GM23338 (cell line): ENCODE measurements around the gene CD63. TPM values are rescaled to one million over a fixed set of nuclear protein-coding genes. Genes with fewer than 3 reads are reported as not detected.
A peak's percentile ranks its signal among the peaks of the same experiment; 100 is the strongest.

Source experiments
- ATAC-seq: fragments of 200-7000 bp; cut with Tn5 transposase; 3 replicates; pipeline ENCODE4 v1.9.1; 2020
- DNase-seq: peaks from one replicate; pipeline ENCODE4 v3.0.0-alpha.2; 2015; ENCODE audit warnings: low spot score
- H2AFZ ChIP-seq: fragments of 200-600 bp; sonication (generic); 2 replicates; pipeline ENCODE4 v1.8.0; 2016; ENCODE audit warnings: antibody characterized with exemption, mild to moderate bottlenecking, moderate library complexity
- H3F3A ChIP-seq: fragments of 200-600 bp; sonication (generic); replicated peaks from 2 replicates; pipeline ENCODE4 v1.8.0; 2017; ENCODE audit warnings: antibody characterized with exemption, mixed run types, low read depth
- H3K27ac ChIP-seq: fragments of 200-600 bp; sonication (generic); 2 replicates; pipeline ENCODE4 v1.6.1; 2016; ENCODE audit warnings: low read depth
- H3K27me3 ChIP-seq: fragments of 200-600 bp; sonication (generic); 2 replicates; pipeline ENCODE4 v1.8.0; 2016; ENCODE audit warnings: mild to moderate bottlenecking, mixed run types, moderate library complexity; ENCODE audit not compliant: insufficient read depth
- H3K36me3 ChIP-seq: fragments of 200-600 bp; sonication (generic); 2 replicates; pipeline ENCODE4 v1.8.0; 2016; ENCODE audit warnings: mild to moderate bottlenecking; ENCODE audit not compliant: insufficient read depth
- H3K4me1 ChIP-seq: fragments of 200-600 bp; sonication (generic); 2 replicates; pipeline ENCODE4 v1.8.0; 2016; ENCODE audit warnings: mild to moderate bottlenecking, moderate library complexity; ENCODE audit not compliant: insufficient read depth
- H3K4me2 ChIP-seq: fragments of 200-600 bp; sonication (generic); 2 replicates; pipeline ENCODE4 v1.7.1; 2017; ENCODE audit warnings: mixed run types
- H3K4me3 ChIP-seq: fragments of 200-600 bp; sonication (generic); 2 replicates; pipeline ENCODE4 v1.6.1; 2016; ENCODE audit warnings: mixed run types
- H3K79me2 ChIP-seq: fragments of 200-600 bp; sonication (generic); replicated peaks from 2 replicates; pipeline ENCODE4 v1.8.0; 2017; ENCODE audit warnings: mild to moderate bottlenecking; ENCODE audit not compliant: insufficient read depth
- H3K9me2 ChIP-seq: fragments of 200-600 bp; sonication (generic); 2 replicates; pipeline ENCODE4 v1.8.0; 2017; ENCODE audit not compliant: insufficient read depth
- H4K20me1 ChIP-seq: fragments of 200-600 bp; sonication (generic); replicated peaks from 2 replicates; pipeline ENCODE4 v1.8.0; 2017; ENCODE audit warnings: mild to moderate bottlenecking; ENCODE audit not compliant: insufficient read depth
- H3K27ac Mint-ChIP-seq: 2 replicates; pipeline ENCODE4 v1.8.0; 2020; ENCODE audit warnings: inconsistent platforms, mild to moderate bottlenecking, moderate library complexity, mixed read lengths
- H3K27me3 Mint-ChIP-seq: 3 replicates; pipeline ENCODE4 v1.8.0; 2022; ENCODE audit warnings: low read depth, mild to moderate bottlenecking, moderate library complexity, mixed read lengths, inconsistent platforms; ENCODE audit not compliant: insufficient read depth, poor library complexity
- H3K36me3 Mint-ChIP-seq: 3 replicates; pipeline ENCODE4 v1.8.0; 2021; ENCODE audit warnings: low read depth, mild to moderate bottlenecking, inconsistent platforms, moderate library complexity, mixed read lengths
- H3K4me1 Mint-ChIP-seq: 3 replicates; pipeline ENCODE4 v1.8.0; 2020; ENCODE audit warnings: mild to moderate bottlenecking, inconsistent platforms, mixed read lengths
- H3K4me3 Mint-ChIP-seq: 3 replicates; pipeline ENCODE4 v1.8.0; 2021; ENCODE audit warnings: moderate library complexity, mild to moderate bottlenecking, inconsistent platforms, mixed read lengths
- H3K9me3 Mint-ChIP-seq: 3 replicates; pipeline ENCODE4 v1.8.0; 2020; ENCODE audit warnings: moderate library complexity, mild to moderate bottlenecking, inconsistent platforms, mixed read lengths
- CREB1 ChIP-seq: fragments of 250-450 bp; sonication (Bioruptor Pico); IDR thresholded peaks from 2 replicates; pipeline ENCODE4 v1.5.0; 2020; ENCODE audit warnings: low read depth, mild to moderate bottlenecking, moderate library complexity
- CTCF ChIP-seq, 2 experiments: fragments of 200-600 bp in 1 of 2; sonication (generic) in 1 of 2; conservative IDR thresholded peaks; 2 replicates each; pipeline versions ENCODE4 v1.5.1 to v1.6.1; 2016 to 2017; ENCODE audit warnings: antibody characterized with exemption in 2 of 2, low read depth in 2 of 2, mild to moderate bottlenecking in 2 of 2, moderate library complexity in 1 of 2
- ETS1 ChIP-seq: IDR thresholded peaks from 2 replicates; pipeline ENCODE4 v1.6.1; 2016; ENCODE audit warnings: antibody characterized with exemption
- EZH2 ChIP-seq: fragments of 200-600 bp; sonication (generic); IDR thresholded peaks from one replicate; pipeline ENCODE4 v1.8.0; 2017; ENCODE audit warnings: antibody characterized with exemption, mild to moderate bottlenecking, low read depth; ENCODE audit not compliant: unreplicated experiment
- EZH2phosphoT487 ChIP-seq: fragments of 200-600 bp; sonication (generic); IDR thresholded peaks from one replicate; pipeline ENCODE4 v1.8.1; 2018; ENCODE audit warnings: antibody characterized with exemption; ENCODE audit not compliant: unreplicated experiment
- JUNB ChIP-seq: IDR thresholded peaks from one replicate; pipeline ENCODE4 v1.6.1; 2016; ENCODE audit warnings: antibody characterized with exemption; ENCODE audit not compliant: unreplicated experiment
- NANOG ChIP-seq: IDR thresholded peaks from 2 replicates; pipeline ENCODE4 v1.6.1; 2016; ENCODE audit warnings: antibody characterized with exemption, borderline replicate concordance
- POLR2AphosphoS5 ChIP-seq: IDR thresholded peaks from 2 replicates; pipeline ENCODE4 v1.6.1; 2016; ENCODE audit warnings: antibody characterized with exemption, low read depth
- REST ChIP-seq: IDR thresholded peaks from one replicate; pipeline ENCODE4 v1.6.1; 2018; ENCODE audit warnings: antibody characterized with exemption; ENCODE audit not compliant: unreplicated experiment
- STAT1 ChIP-seq: IDR thresholded peaks from one replicate; pipeline ENCODE4 v1.6.1; 2016; ENCODE audit warnings: antibody characterized with exemption; ENCODE audit not compliant: unreplicated experiment
- ZNF114 ChIP-seq: fragments of 250-450 bp; sonication (Bioruptor Pico); IDR thresholded peaks from 2 replicates; pipeline ENCODE4 v1.5.0; 2020; ENCODE audit warnings: mild to moderate bottlenecking, moderate library complexity
- ZNF331 ChIP-seq: fragments of 250-450 bp; sonication (Bioruptor Pico); IDR thresholded peaks from 2 replicates; pipeline ENCODE4 v1.5.0; 2020; ENCODE audit warnings: low read depth, mild to moderate bottlenecking, moderate library complexity
- ZNF462 ChIP-seq: fragments of 250-450 bp; sonication (Bioruptor Pico); IDR thresholded peaks from 2 replicates; pipeline ENCODE4 v1.5.0; 2020; ENCODE audit warnings: mild to moderate bottlenecking, moderate library complexity
- polyA plus RNA-seq: library from polyadenylated mRNA; unstranded; fragments of >200 nt; fragmentation: Nextera tagmentation; extraction: Ambion mirVana; gene quantifications from 2 replicates; pipeline ENCODE4 v1.2.1, GENCODE V29; 2016
- total RNA-seq: library from RNA; depleted of rRNA; stranded (reverse); fragments of >200 nt; shearing (Covaris generic); gene quantifications from 2 replicates; pipeline ENCODE4 v1.2.3, GENCODE V29; 2014

The CD63 gene
- total and polyA plus RNA-seq, 2 experiments from 2014 or later: 294 to 685 TPM

DNA sequence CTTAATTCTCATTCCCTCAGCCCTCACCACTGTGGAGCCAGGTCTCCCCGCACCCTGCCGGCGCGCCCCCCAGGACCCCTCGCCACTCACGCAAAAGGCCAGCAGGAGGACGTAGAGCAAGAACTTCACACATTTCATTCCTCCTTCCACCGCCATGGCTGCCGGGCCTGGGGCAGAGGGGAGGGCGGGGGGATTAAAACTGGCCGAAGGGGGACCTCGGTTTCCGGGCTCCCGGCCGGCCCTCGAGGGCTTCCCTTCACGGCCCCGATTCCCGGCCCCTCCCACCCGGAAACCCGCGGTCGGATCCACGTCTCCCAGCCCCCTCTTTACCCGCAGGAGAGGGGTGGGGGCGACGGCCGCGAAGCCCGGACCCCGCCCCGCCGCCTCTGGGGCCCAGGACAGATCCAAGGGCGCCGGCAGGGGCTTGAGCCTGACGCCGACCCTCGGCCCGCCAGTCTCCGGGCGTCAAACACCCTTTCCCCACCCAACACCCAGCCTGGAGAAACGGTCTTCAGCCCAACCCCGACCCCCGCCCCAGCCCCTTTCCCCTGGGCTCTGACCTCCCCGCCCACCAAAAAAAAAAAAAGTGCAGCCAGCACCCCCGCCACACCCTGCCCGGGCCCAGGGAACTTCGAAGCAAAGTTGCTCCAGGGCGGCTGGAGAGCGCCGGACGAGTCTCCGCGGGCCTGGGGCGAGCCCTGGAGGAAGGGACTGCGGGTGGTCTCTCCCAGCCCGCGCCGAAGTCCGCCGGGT is 447 bp downstream of the CD63 start:
- no peaks in the 10 kb centered on the region for H3K9me3 Mint-ChIP-seq
- Histone ChIP-seq H3K4me2 (peak overlapping the region; percentile 98), H3K4me1 (peaks cover 28% of the 10 kb centered on the region), H3K27ac (0 out of 2 replicates have a peak overlapping the region, but pooled peaks have one; percentile 32), H3K36me3 (peaks cover 8% of the 10 kb centered on the region; the same call in 1 of the 2 replicates), H3K79me2 (peaks cover 14% of the 10 kb centered on the region), H3F3A (peaks cover 16% of the 10 kb centered on the region; the same call in 1 of the 2 replicates), H2AFZ (0 out of 2 replicates have a peak overlapping the region, but pooled peaks have one; percentile 32), H3K9me2 (no peaks in the 10 kb centered on the region), H3K27me3 (no peaks in the 10 kb centered on the region), H3K4me3 (peak overlapping the region; percentile 97), H4K20me1 (0 out of 2 replicates have a peak, but pooled peaks cover 6% of the 10 kb centered on the region)
- peak overlapping the region; percentile 86 for H3K4me3 Mint-ChIP-seq
- no peak overlapping the region for H3K27ac Mint-ChIP-seq
- DNase-seq (peak; percentile 46), ATAC-seq (peak; percentile 7)
- TF ChIP-seq CTCF (conservative IDR thresholded peaks at IDR 0.05; ENCODE audit: low read depth in 2 of 2) (no peak), EZH2 (no peak), ZNF462 (CRISPR knock-in tag) (no peak), JUNB (no peak), NANOG (no peak), REST (no peak), STAT1 (no peak), EZH2phosphoT487 (no peak), ETS1 (no peak), CREB1 (CRISPR knock-in tag) (no peak), ZNF331 (CRISPR knock-in tag) (no peak), POLR2AphosphoS5 (no peak), ZNF114 (CRISPR knock-in tag) (no peak)
- peaks cover 38% of the 10 kb centered on the region for H3K36me3 Mint-ChIP-seq
- peaks cover 14% of the 10 kb centered on the region for H3K27me3 Mint-ChIP-seq
- H3K4me1 Mint-ChIP-seq: peaks cover 40% of the 10 kb centered on the region
